Body of pancreas (tissue), 4 donors: ENCODE data around the gene RGS12.

Experiments used
- CTCF ChIP-seq, 7 experiments: fragments of 450-650 bp in 4 of 7; fragments of 200-600 bp in 3 of 7; sonication (generic) in 3 of 7; IDR thresholded peaks; one replicate each; pipeline ENCODE4 v1.5.1; 2016 to 2019; ENCODE audit warnings: antibody characterized with exemption in 7 of 7
- POLR2A ChIP-seq, 3 donors: fragments of 450-650 bp; IDR thresholded peaks; one replicate each; pipeline ENCODE4 v1.6.1; 2016; ENCODE audit warnings: antibody characterized with exemption in 3 of 3, mild to moderate bottlenecking in 2 of 3

DNA sequence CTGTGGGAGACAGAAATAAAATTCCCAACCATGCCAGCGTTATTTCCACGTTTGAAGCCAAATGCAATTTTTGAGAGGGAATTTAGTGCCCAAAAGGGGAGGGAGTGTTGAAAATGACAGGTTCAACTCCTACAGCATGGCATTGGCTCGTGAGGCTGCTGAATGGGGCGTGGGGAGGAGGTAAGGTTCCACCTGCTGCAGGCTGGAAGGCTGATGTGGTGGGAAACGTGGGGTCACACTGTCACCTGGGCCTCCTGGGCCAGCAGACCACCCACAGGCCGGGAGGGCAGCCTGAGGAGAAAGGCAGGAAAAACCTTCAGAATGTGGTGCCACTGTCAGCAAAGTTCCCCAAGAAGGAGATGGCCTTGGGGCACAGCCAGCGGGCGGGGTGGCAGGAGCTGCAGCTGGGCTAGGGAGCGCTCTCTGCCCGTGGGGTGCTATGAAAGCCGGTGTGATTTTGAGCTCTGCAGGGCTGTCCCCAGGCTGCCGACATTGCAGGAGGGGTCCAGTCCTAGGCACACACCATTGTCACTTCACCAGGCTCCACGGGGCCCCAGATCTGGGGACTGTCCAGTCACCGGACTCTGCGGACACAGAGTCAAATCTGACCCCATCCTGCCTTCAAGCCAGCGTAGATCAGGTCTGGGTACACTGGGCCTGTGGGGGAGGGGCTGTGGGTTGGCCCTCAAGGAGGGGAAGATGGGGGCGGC lies 24.3 kb upstream of the RGS12 start:
- TF ChIP-seq CTCF (IDR thresholded peaks at IDR 0.05) (no peak), POLR2A (IDR thresholded peaks at IDR 0.05) (no peak)
